ENCODE results near the gene RFESD.
"Not testable (repeated sequence)": the region's sequence is repeated elsewhere in the genome, so short reads cannot be mapped to it uniquely, and the experiment has no call there.

Gene RFESD

GRCh38 chr5:95667678-95668077, 21.1 kb downstream of the RFESD start:
- DNase-seq = no peak

- DNase-seq = no peak
These were observed 21.6 kb downstream of the RFESD start for GRCh38 chr5:95668216-95668615.

GRCh38 chr5:95668728-95669127, 22.2 kb downstream of the RFESD start:
- no peak for DNase-seq

- DNase-seq = no peak
These were observed 23.0 kb downstream of the RFESD start for GRCh38 chr5:95669540-95669939.

- no peak for DNase-seq
These were observed 23.4 kb downstream of the RFESD start for GRCh38 chr5:95669985-95670384.

GRCh38 chr5:95670568-95670967, 24.0 kb downstream of the RFESD start:
- no peak for DNase-seq

- DNase-seq = no peak
These were observed 25.2 kb downstream of the RFESD start for GRCh38 chr5:95671826-95672225.

GRCh38 chr5:95672641-95673040, 26.1 kb downstream of the RFESD start:
- no peak for DNase-seq

- DNase-seq = no peak
These were observed 26.5 kb downstream of the RFESD start for GRCh38 chr5:95673081-95673480.

GRCh38 chr5:95682891-95683290, 36.3 kb downstream of the RFESD start, which contains the start of gene SPATA9:
SPATA9 (minus strand) TSS chr5:95682991; CDS start chr5:95682854, 137 bp downstream.
- no peak for DNase-seq

GRCh38 chr5:95684361-95684760, 37.8 kb downstream of the RFESD start:
- DNase-seq = no peak

- DNase-seq = no peak
These were observed 40.1 kb downstream of the RFESD start for GRCh38 chr5:95686651-95687050.

- no peak for DNase-seq
These were observed 43.1 kb downstream of the RFESD start for GRCh38 chr5:95689680-95690079.

- DNase-seq = no peak
These were observed 43.8 kb downstream of the RFESD start for GRCh38 chr5:95690333-95690732.

- DNase-seq = no peak
These were observed 51.5 kb downstream of the RFESD start for GRCh38 chr5:95697781-95698681.

GRCh38 chr5:95699337-95699736, 52.8 kb downstream of the RFESD start:
- no peak for DNase-seq

GRCh38 chr5:95701074-95701473, 54.5 kb downstream of the RFESD start:
- DNase-seq = no peak

GRCh38 chr5:95704150-95704549, 57.6 kb downstream of the RFESD start:
- no peak for DNase-seq

GRCh38 chr5:95706196-95706595, 59.6 kb downstream of the RFESD start:
- not testable (repeated sequence) for DNase-seq

- DNase-seq = no peak
These were observed 60.5 kb downstream of the RFESD start for GRCh38 chr5:95707055-95707454.
